GM12878 (cell line): Measurements from ENCODE around the gene C2orf80. TPM values are rescaled to one million over a fixed set of nuclear protein-coding genes. Genes with fewer than 3 reads are reported as not detected.

ENCODE experiments used
- ATAC-seq: fragments of 200-7000 bp; cut with Tn5 transposase; 3 replicates; pipeline ENCODE4 v1.9.1; 2020; ENCODE audit warnings: mild to moderate bottlenecking, moderate library complexity
- BruUV-seq: library from RNA; stranded (reverse); fragments of 400-500 nt; replicated peaks from 2 replicates; lab custom pipeline; 2021; lab: Mats Ljungman, UMichigan
- CTCF ChIA-PET: fragments of 300-600 bp; sonication (Branson Sonifier 250); formaldehyde crosslinking; extraction: SDS; loops from one replicate; lab custom pipeline; 2021; ENCODE audit warnings: inconsistent platforms; lab: Yijun Ruan, JAX
- POLR2A ChIA-PET: fragments of 350-600 bp; formaldehyde crosslinking; extraction: SDS; loops from one replicate; lab custom pipeline; 2021; ENCODE audit warnings: inconsistent platforms; lab: Charles Lee
- RAD21 ChIA-PET: fragments of 300-600 bp; sonication (Branson Sonifier 250); formaldehyde crosslinking; loops from one replicate; lab custom pipeline; 2023; ENCODE audit warnings: antibody characterized with exemption; ENCODE audit not compliant: unreplicated experiment; lab: Charles Lee
- SMC1A ChIA-PET: fragments of 300-600 bp; sonication (Branson Sonifier 250); formaldehyde crosslinking; loops from one replicate; lab custom pipeline; 2023; ENCODE audit not compliant: unreplicated experiment, uncharacterized antibody; lab: Charles Lee
- DNase-seq: peaks from one replicate; pipeline ENCODE4 v3.0.0-alpha.2; 2011; ENCODE audit warnings: low read depth, low spot score
- FAIRE-seq: peaks from 3 replicates; lab custom pipeline; 2011; peaks lifted over from hg19 to GRCh38; lab: Jason Lieb, UNC
- H2AFZ ChIP-seq: 2 replicates; pipeline ENCODE4 v1.6.0; 2011; ENCODE audit warnings: low read depth, low read length, control low read depth; ENCODE audit not compliant: control insufficient read depth
- H3K27ac ChIP-seq: 2 replicates; pipeline ENCODE4 v1.5.1; 2011; ENCODE audit warnings: control low read depth; ENCODE audit not compliant: control insufficient read depth, insufficient read depth
- H3K27me3 ChIP-seq, 2 experiments: replicated peaks in 1 of 2; 2 replicates each; pipeline versions ENCODE4 v1.6.0 to v1.6.1; 2011; ENCODE audit warnings: low read length in 1 of 2; ENCODE audit not compliant: control insufficient read depth in 2 of 2, insufficient read depth in 2 of 2
- H3K36me3 ChIP-seq, 2 experiments: 2 replicates each; pipeline ENCODE4 v1.5.1; 2011; ENCODE audit warnings: low read length in 1 of 2; ENCODE audit not compliant: control insufficient read depth in 2 of 2, insufficient read depth in 2 of 2
- H3K4me1 ChIP-seq: 2 replicates; pipeline ENCODE4 v1.6.1; 2011; ENCODE audit warnings: mild to moderate bottlenecking, low read length, moderate library complexity, mixed read lengths; ENCODE audit not compliant: control insufficient read depth, insufficient read depth
- H3K4me2 ChIP-seq: 2 replicates; pipeline ENCODE4 v1.6.0; 2011; ENCODE audit warnings: control low read depth; ENCODE audit not compliant: control insufficient read depth, insufficient read depth
- H3K4me3 ChIP-seq: fragments of 200-600 bp; sonication (generic); 2 replicates; pipeline ENCODE4 v1.5.1; 2016
- H3K79me2 ChIP-seq: 2 replicates; pipeline ENCODE4 v1.6.0; 2011; ENCODE audit warnings: low read length; ENCODE audit not compliant: control insufficient read depth, insufficient read depth
- H3K9ac ChIP-seq: 2 replicates; pipeline ENCODE4 v1.8.0; 2011; ENCODE audit warnings: low read length, control low read depth, mixed read lengths; ENCODE audit not compliant: control insufficient read depth, insufficient read depth
- H3K9me3 ChIP-seq: replicated peaks from 3 replicates; pipeline ENCODE4 v1.5.1; 2011; ENCODE audit warnings: mild to moderate bottlenecking, low read length; ENCODE audit not compliant: control insufficient read depth, insufficient read depth
- H4K20me1 ChIP-seq: 2 replicates; pipeline ENCODE4 v1.6.0; 2011; ENCODE audit not compliant: control insufficient read depth, insufficient read depth
- BACH1 ChIP-seq: fragments of 450-650 bp; IDR thresholded peaks from 2 replicates; pipeline ENCODE4 v1.6.1; 2017; ENCODE audit warnings: mild to moderate bottlenecking, borderline replicate concordance
- CREM ChIP-seq: IDR thresholded peaks from 2 replicates; pipeline ENCODE4 v1.6.1; 2014; ENCODE audit warnings: antibody characterized with exemption, low read depth
- EED ChIP-seq: sonication (generic); IDR thresholded peaks from 2 replicates; pipeline ENCODE4 v1.6.1; 2016; ENCODE audit warnings: antibody characterized with exemption, low read depth
- NRF1 ChIP-seq: conservative IDR thresholded peaks from 2 replicates; pipeline ENCODE4 v1.6.1; 2011; ENCODE audit warnings: mild to moderate bottlenecking, low read depth, low read length, improper control_type of control experiment
- RCOR1 ChIP-seq: conservative IDR thresholded peaks from 2 replicates; pipeline ENCODE4 v1.6.1; 2012; ENCODE audit warnings: low read depth, low read length, improper control_type of control experiment
- SREBF2 ChIP-seq: IDR thresholded peaks from 2 replicates; pipeline ENCODE4 v1.6.1; 2012; ENCODE audit warnings: mild to moderate bottlenecking, low read length
- YBX1 ChIP-seq: fragments of 450-650 bp; IDR thresholded peaks from 2 replicates; pipeline ENCODE4 v1.6.1; 2016; ENCODE audit warnings: antibody characterized with exemption
- WGBS: methylation state at CpG from one replicate; pipeline ENCODE4 v1.1.6; 2016; ENCODE audit warnings: low lambda C conversion rate; ENCODE audit not compliant: insufficient replicate concordance, insufficient coverage; ENCODE audit errors: missing lambda C conversion rate; 5-methylcytosine and 5-hydroxymethylcytosine counted together
- in situ Hi-C: fragments of 300-500 bp; cut with MboI; formaldehyde crosslinking; loops from 9 replicates; pipeline ENCODE4 v1.14.3; 2018; ENCODE audit warnings: mixed read lengths
- intact Hi-C: fragments of 100-400 bp; cut with micrococcal nuclease; formaldehyde crosslinking; loops from one replicate; pipeline ENCODE4 v1.14.2; 2022; ENCODE audit not compliant: unreplicated experiment
- polyA plus RNA-seq, 11 experiments: library from polyadenylated mRNA; depleted of rRNA in 4 of 11; unstranded in 6 of 11; stranded (reverse) in 5 of 11; fragments of >200 nt; fragmentation: Nextera tagmentation in 4 of 11; fragmentation: Illumina TruSeq in 1 of 11; extraction: Ambion mirVana in 4 of 11; extraction: Trizol in 1 of 11; gene quantifications; 1 replicate in 1 of 11; 2 replicates in 10 of 11; pipeline versions ENCODE4 v1.2.1 to v1.2.3, GENCODE V29; 2011 to 2016; ENCODE audit warnings: inconsistent platforms in 2 of 11, missing spikeins in 2 of 11, low read depth in 1 of 11
- total RNA-seq, 4 experiments: library from RNA; depleted of rRNA in 3 of 4; stranded (reverse); fragments of >200 nt in 3 of 4; fragmentation: Illumina TruSeq in 1 of 4; extraction: Trizol in 1 of 4; gene quantifications; 2 replicates each; pipeline versions ENCODE4 v1.2.1 to v1.2.3, GENCODE V29; 2013 to 2021
- TF ChIP-seq, protein P1 (sequence below): fragments of 450-650 bp; conservative IDR thresholded peaks from 2 replicates; pipeline ENCODE4 v1.6.1; 2017; ENCODE audit warnings: mild to moderate bottlenecking, moderate library complexity
- TF ChIP-seq, protein P2 (sequence below): IDR thresholded peaks from 2 replicates; pipeline ENCODE4 v1.6.1; 2011; ENCODE audit warnings: low read depth, mild to moderate bottlenecking, low read length, moderate library complexity, borderline replicate concordance; ENCODE audit errors: extremely low read depth

Gene C2orf80
- total and polyA plus RNA-seq, 10 of the 15 experiments (the other 5 are each of a cell fraction or from before 2014, with no cell fraction given): not detected

DNA sequence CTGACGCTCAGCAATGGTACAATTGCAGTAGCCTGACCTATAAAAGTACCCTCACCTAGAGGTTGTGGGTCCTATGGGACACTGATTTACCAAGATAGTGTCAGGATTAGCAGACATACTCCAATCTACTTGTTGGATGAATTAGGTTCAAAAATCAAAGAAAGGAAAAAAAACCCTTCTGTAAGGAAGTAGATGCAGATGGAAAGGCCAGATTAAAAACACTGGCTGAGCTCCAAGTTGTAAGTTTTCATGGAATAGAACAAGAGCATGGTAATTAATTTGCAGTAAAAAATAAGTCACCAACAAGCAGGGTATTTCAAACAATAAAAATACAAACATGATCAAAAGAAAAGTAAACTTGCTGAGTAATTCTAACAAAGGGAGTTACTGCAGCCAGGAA is 38.6 kb upstream of the C2orf80 start:
- Histone ChIP-seq H2AFZ (no peak overlapping the region), H3K27ac (no peak overlapping the region), H3K4me3 (no peak overlapping the region), H3K79me2 (no peaks in the 10 kb centered on the region), H3K9ac (no peak overlapping the region), H3K4me2 (no peak overlapping the region), H3K9me3 (0 out of 3 replicates have a peak, but pooled peaks cover 2% of the 10 kb centered on the region), H3K36me3 (no peaks in the 10 kb centered on the region), H3K27me3 (no peaks in the 10 kb centered on the region), H3K4me1 (no peaks in the 10 kb centered on the region), H4K20me1 (no peaks in the 10 kb centered on the region)
- DNase-seq (no peak), ATAC-seq (no peak; the same call in 2 of the 3 replicates), FAIRE-seq (no peak)
- BruUV-seq: no TSS peak
- SMC1A ChIA-PET: interaction anchor here (0.6 to 0.7 kb wide), 3 partner anchors 26 to 53 kb away, joined by 3 to 5 read pairs (median 3); no protein-coding TSS in a partner anchor
- in situ Hi-C loops: no loop called here
- CTCF ChIA-PET: interaction anchor here (1.0 kb wide), 1 partner anchor 53 kb away, joined by 3 read pairs; no protein-coding TSS in a partner anchor
- 0% methylated on average over 1 of the region's 1 CpG for WGBS
- TF ChIP-seq YBX1 (no peak), RCOR1 (no peak), NRF1 (no peak), CREM (no peak), EED (no peak), SREBF2 (no peak), BACH1 (no peak)
- TF ChIP-seq, protein P1, sequence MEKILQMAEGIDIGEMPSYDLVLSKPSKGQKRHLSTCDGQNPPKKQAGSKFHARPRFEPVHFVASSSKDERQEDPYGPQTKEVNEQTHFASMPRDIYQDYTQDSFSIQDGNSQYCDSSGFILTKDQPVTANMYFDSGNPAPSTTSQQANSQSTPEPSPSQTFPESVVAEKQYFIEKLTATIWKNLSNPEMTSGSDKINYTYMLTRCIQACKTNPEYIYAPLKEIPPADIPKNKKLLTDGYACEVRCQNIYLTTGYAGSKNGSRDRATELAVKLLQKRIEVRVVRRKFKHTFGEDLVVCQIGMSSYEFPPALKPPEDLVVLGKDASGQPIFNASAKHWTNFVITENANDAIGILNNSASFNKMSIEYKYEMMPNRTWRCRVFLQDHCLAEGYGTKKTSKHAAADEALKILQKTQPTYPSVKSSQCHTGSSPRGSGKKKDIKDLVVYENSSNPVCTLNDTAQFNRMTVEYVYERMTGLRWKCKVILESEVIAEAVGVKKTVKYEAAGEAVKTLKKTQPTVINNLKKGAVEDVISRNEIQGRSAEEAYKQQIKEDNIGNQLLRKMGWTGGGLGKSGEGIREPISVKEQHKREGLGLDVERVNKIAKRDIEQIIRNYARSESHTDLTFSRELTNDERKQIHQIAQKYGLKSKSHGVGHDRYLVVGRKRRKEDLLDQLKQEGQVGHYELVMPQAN: no peak
- TF ChIP-seq, protein P2, sequence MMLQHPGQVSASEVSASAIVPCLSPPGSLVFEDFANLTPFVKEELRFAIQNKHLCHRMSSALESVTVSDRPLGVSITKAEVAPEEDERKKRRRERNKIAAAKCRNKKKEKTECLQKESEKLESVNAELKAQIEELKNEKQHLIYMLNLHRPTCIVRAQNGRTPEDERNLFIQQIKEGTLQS: no peak
- POLR2A ChIA-PET: no interaction called here
- RAD21 ChIA-PET: no interaction called here
- intact Hi-C loops: no loop called here
